ENCODE measurements around the gene ETF1.

DNA sequence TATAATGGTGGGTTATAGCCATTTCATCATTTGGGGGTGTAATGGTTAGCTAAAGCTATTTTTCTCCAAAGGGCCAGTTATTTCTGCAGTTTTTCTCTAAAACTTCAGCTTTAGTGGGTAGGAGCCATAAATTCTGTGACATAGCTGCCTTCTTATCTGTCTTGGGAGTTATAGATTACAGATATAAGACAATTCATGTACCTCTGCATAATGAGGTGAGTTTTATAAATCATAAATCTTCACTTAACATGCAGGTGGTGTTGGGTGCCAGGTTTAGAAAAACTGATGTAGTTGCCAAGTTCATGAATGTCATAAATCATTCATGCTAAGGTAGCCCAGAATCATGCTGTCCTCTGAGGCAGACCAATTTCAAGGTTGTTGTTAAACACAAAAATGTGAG is 42.1 kb upstream of the ETF1 start:
- TF ChIP-seq, protein P1, sequence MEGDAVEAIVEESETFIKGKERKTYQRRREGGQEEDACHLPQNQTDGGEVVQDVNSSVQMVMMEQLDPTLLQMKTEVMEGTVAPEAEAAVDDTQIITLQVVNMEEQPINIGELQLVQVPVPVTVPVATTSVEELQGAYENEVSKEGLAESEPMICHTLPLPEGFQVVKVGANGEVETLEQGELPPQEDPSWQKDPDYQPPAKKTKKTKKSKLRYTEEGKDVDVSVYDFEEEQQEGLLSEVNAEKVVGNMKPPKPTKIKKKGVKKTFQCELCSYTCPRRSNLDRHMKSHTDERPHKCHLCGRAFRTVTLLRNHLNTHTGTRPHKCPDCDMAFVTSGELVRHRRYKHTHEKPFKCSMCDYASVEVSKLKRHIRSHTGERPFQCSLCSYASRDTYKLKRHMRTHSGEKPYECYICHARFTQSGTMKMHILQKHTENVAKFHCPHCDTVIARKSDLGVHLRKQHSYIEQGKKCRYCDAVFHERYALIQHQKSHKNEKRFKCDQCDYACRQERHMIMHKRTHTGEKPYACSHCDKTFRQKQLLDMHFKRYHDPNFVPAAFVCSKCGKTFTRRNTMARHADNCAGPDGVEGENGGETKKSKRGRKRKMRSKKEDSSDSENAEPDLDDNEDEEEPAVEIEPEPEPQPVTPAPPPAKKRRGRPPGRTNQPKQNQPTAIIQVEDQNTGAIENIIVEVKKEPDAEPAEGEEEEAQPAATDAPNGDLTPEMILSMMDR (conservative IDR thresholded peaks at IDR 0.05; ENCODE audit: low read length) = no peak
- TF ChIP-seq EZH2phosphoT487 (IDR thresholded peaks at IDR 0.05; ENCODE audit: borderline replicate concordance, low read depth, low read length) = no peak
